K562 treated with DMSO at 1 percent for 24 hours (cell line): ENCODE measurements around the gene RUSC2. TPM values are rescaled to one million over a fixed set of nuclear protein-coding genes. Genes with fewer than 3 reads are reported as not detected.

Experiments used
- total RNA-seq: library from RNA; unstranded; fragments of 300-600 nt; gene quantifications from 2 replicates; pipeline ENCODE4 v1.2.3, GENCODE V29; 2022; ENCODE audit warnings: low read depth; ENCODE audit not compliant: insufficient read depth

Gene RUSC2
- total RNA-seq = 8.8 and 9.0 TPM in 2 replicates

GRCh38 chr9:35489313-35490154 is at the start of gene RUSC2:
Gene RUSC2, plus strand, starts transcription at chr9:35490111. Its CDS starts 56,411 bp downstream, at chr9:35546522.

Other genes starting within 250 kb of the RUSC2 start
- gene TESK1, start 115.2 kb downstream of the RUSC2 start, total RNA-seq = 20.9 and 22.7 TPM in 2 replicates
- 1.6 TPM in 1 of 2 replicates, not detected in the other for gene CD72, start 128.3 kb downstream of the RUSC2 start, total RNA-seq
- not detected in 2 replicates for gene SIT1, start 160.8 kb downstream of the RUSC2 start, total RNA-seq
- not detected in 2 replicates for gene RMRP, start 167.9 kb downstream of the RUSC2 start, total RNA-seq
- gene CCDC107, start 168.2 kb downstream of the RUSC2 start, total RNA-seq = 15.5 and 17.2 TPM in 2 replicates
- gene ARHGEF39, start 175.1 kb downstream of the RUSC2 start, total RNA-seq = 13.1 and 14.4 TPM in 2 replicates
- 1.00 and 1.4 TPM in 2 replicates for gene CA9, start 183.8 kb downstream of the RUSC2 start, total RNA-seq
- gene TPM2, start 199.8 kb downstream of the RUSC2 start, total RNA-seq = 3.6 and 3.9 TPM in 2 replicates
- 148 and 181 TPM in 2 replicates for gene TLN1, start 242.1 kb downstream of the RUSC2 start, total RNA-seq
- 38.0 and 39.4 TPM in 2 replicates for gene CREB3, start 242.6 kb downstream of the RUSC2 start, total RNA-seq